OCI-LY1 (cell line): ENCODE results near the gene ZNF185.

Experiments
- EZH2 ChIP-seq: fragments of 200-600 bp; sonication (generic), shearing (Covaris generic); IDR thresholded peaks from 2 replicates; pipeline ENCODE4 v1.8.0; 2017; ENCODE audit warnings: borderline replicate concordance, mixed run types, mild to moderate bottlenecking, antibody characterized with exemption, low read length, moderate library complexity, mixed read lengths
- TF ChIP-seq, protein P1 (sequence below): fragments of 200-600 bp; sonication (generic), shearing (Covaris generic); IDR thresholded peaks from 2 replicates; pipeline ENCODE4 v1.5.1; 2017; ENCODE audit warnings: mild to moderate bottlenecking, antibody characterized with exemption, low read length, moderate library complexity, mixed read lengths

DNA sequence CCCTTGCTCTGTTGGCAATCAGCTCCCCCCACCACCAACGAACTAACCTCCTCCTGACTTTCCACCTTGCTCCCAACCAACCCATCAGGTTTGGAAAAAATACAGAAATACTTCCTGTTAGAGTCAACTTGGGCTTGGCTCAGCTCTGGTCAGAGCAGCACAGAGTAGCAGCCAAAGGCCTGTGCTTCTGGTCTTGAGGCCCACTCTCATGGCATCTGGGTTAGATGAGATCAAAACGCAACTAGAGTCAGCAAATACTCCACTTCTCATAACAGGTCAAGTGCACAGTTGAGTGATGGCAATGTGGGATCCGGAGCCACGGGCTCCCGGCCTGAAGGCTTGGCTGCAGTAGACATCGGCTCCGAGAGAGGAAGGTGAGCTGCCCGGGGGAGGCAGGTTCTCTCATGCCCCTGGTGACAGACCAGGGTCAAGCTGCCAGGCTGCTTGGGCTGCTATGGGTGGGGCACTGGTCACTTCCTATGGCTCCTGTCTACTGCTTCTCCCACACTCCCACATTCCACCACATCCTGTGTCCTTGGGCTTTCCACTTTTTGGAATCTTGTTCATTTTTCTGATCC is 34.8 kb downstream of the ZNF185 start:
- TF ChIP-seq, protein P1, sequence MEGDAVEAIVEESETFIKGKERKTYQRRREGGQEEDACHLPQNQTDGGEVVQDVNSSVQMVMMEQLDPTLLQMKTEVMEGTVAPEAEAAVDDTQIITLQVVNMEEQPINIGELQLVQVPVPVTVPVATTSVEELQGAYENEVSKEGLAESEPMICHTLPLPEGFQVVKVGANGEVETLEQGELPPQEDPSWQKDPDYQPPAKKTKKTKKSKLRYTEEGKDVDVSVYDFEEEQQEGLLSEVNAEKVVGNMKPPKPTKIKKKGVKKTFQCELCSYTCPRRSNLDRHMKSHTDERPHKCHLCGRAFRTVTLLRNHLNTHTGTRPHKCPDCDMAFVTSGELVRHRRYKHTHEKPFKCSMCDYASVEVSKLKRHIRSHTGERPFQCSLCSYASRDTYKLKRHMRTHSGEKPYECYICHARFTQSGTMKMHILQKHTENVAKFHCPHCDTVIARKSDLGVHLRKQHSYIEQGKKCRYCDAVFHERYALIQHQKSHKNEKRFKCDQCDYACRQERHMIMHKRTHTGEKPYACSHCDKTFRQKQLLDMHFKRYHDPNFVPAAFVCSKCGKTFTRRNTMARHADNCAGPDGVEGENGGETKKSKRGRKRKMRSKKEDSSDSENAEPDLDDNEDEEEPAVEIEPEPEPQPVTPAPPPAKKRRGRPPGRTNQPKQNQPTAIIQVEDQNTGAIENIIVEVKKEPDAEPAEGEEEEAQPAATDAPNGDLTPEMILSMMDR: no peak
- no peak for TF ChIP-seq EZH2
